HepG2 (cell line): ENCODE results near the gene HSPA1B. TPM values are rescaled to one million over a fixed set of nuclear protein-coding genes. Genes with fewer than 3 reads are reported as not detected.
"Not testable (repeated sequence)": the region's sequence is repeated elsewhere in the genome, so short reads cannot be mapped to it uniquely, and the experiment has no call there.

Experiments used
- FOXK1 ChIP-seq: sonication (generic); formaldehyde crosslinking; IDR thresholded peaks from 2 replicates; pipeline ENCODE4 v1.4.0; 2020; ENCODE audit warnings: low read depth, missing genetic modification reagents, borderline replicate concordance
- FOXK2 ChIP-seq: fragments of 450-650 bp; IDR thresholded peaks from 2 replicates; pipeline ENCODE4 v1.6.1; 2016
- FOXO1 ChIP-seq: sonication (generic); formaldehyde crosslinking; IDR thresholded peaks from 2 replicates; pipeline ENCODE4 v1.4.0; 2020; ENCODE audit warnings: missing genetic modification reagents
- FOXP1 ChIP-seq, 2 experiments: fragments of 450-650 bp in 1 of 2; IDR thresholded peaks; 2 replicates each; pipeline ENCODE4 v1.6.1; 2017 to 2018; ENCODE audit warnings: antibody characterized with exemption in 1 of 2
- KDM2A ChIP-seq: sonication (generic); formaldehyde crosslinking; IDR thresholded peaks from 2 replicates; pipeline ENCODE4 v1.4.0; 2020; ENCODE audit warnings: low read depth, missing genetic modification reagents, borderline replicate concordance
- RAD21 ChIP-seq: fragments of 450-650 bp; formaldehyde crosslinking; IDR thresholded peaks from 2 replicates; pipeline ENCODE4 v1.5.0; 2020; ENCODE audit warnings: mild to moderate bottlenecking
- RXRA ChIP-seq: sonication (generic); formaldehyde crosslinking; IDR thresholded peaks from 2 replicates; pipeline ENCODE4 v1.5.1; 2020; ENCODE audit warnings: missing genetic modification reagents
- SAP130 ChIP-seq: IDR thresholded peaks from 2 replicates; pipeline ENCODE4 v1.6.1; 2016; ENCODE audit warnings: low read depth
- SOX13 ChIP-seq, 3 experiments: fragments of 450-650 bp in 1 of 3; sonication (generic) in 1 of 3; formaldehyde crosslinking in 1 of 3; IDR thresholded peaks in 2 of 3; conservative IDR thresholded peaks in 1 of 3; 2 replicates each; pipeline versions ENCODE4 v1.5.0 to v1.6.1; 2016 to 2020; ENCODE audit warnings: antibody characterized with exemption in 1 of 3, mild to moderate bottlenecking in 1 of 3, missing compliant biosample characterization in 1 of 3, missing genetic modification reagents in 1 of 3, moderate library complexity in 1 of 3
- TARDBP ChIP-seq: sonication (generic); formaldehyde crosslinking; IDR thresholded peaks from 2 replicates; pipeline ENCODE4 v1.8.0; 2022; ENCODE audit warnings: mild to moderate bottlenecking, missing genetic modification reagents
- TFAP4 ChIP-seq: sonication (generic); IDR thresholded peaks from 2 replicates; pipeline ENCODE4 v1.6.1; 2016; ENCODE audit warnings: low read depth, borderline replicate concordance
- YEATS2 ChIP-seq: sonication (generic); formaldehyde crosslinking; IDR thresholded peaks from 2 replicates; pipeline ENCODE4 v1.4.0; 2020; ENCODE audit warnings: missing genetic modification reagents, borderline replicate concordance
- ZFX ChIP-seq: sonication (generic); formaldehyde crosslinking; IDR thresholded peaks from 2 replicates; pipeline ENCODE4 v1.4.0; 2020; ENCODE audit warnings: mild to moderate bottlenecking, low read depth, missing genetic modification reagents, moderate library complexity
- ZNF138 ChIP-seq: sonication (generic); formaldehyde crosslinking; IDR thresholded peaks from 2 replicates; pipeline ENCODE4 v1.5.0; 2020; ENCODE audit warnings: mild to moderate bottlenecking, low read depth, missing genetic modification reagents
- ZNF335 ChIP-seq: sonication (generic); formaldehyde crosslinking; IDR thresholded peaks from 2 replicates; pipeline ENCODE4 v1.4.0; 2020; ENCODE audit warnings: missing genetic modification reagents
- ZNF460 ChIP-seq: sonication (generic); formaldehyde crosslinking; IDR thresholded peaks from 2 replicates; pipeline ENCODE4 v1.5.1; 2020; ENCODE audit warnings: missing genetic modification reagents, mild to moderate bottlenecking, borderline replicate concordance
- ZNF556 ChIP-seq: sonication (generic); formaldehyde crosslinking; IDR thresholded peaks from 2 replicates; pipeline ENCODE4 v1.4.0; 2020; ENCODE audit warnings: mild to moderate bottlenecking, missing genetic modification reagents, borderline replicate concordance
- ZNF563 ChIP-seq: sonication (generic); formaldehyde crosslinking; IDR thresholded peaks from 2 replicates; pipeline ENCODE4 v1.8.0; 2022; ENCODE audit warnings: mild to moderate bottlenecking, moderate library complexity, missing genetic modification reagents
- ZNF580 ChIP-seq: IDR thresholded peaks from 2 replicates; pipeline ENCODE4 v1.6.1; 2016; ENCODE audit warnings: low read depth, borderline replicate concordance
- ZNF782 ChIP-seq: sonication (generic); formaldehyde crosslinking; IDR thresholded peaks from 2 replicates; pipeline ENCODE4 v1.4.0; 2020; ENCODE audit warnings: missing genetic modification reagents, mild to moderate bottlenecking, borderline replicate concordance
- polyA plus RNA-seq, 8 experiments: library from polyadenylated mRNA; depleted of rRNA in 3 of 8; stranded (reverse) in 7 of 8; unstranded in 1 of 8; fragments of >200 nt; fragmentation: Illumina TruSeq in 4 of 8; extraction: Trizol in 4 of 8; gene quantifications; 2 replicates each; pipeline versions ENCODE4 v1.2.1 to v1.2.3, GENCODE V29; 2011 to 2016; ENCODE audit warnings: low read depth in 4 of 8, missing spikeins in 1 of 8, mixed read lengths in 1 of 8; ENCODE audit not compliant: insufficient read depth in 1 of 8
- total RNA-seq, 5 experiments: library from RNA; depleted of rRNA; stranded (reverse); fragments of >200 nt; fragmentation: Illumina TruSeq; extraction: Trizol; gene quantifications; 2 replicates each; pipeline ENCODE4 v1.2.3, GENCODE V29; 2016; ENCODE audit warnings: low read depth in 1 of 5
- TF ChIP-seq, protein P1 (sequence below): sonication (generic); formaldehyde crosslinking; IDR thresholded peaks from 2 replicates; pipeline ENCODE4 v1.8.1; 2023; ENCODE audit warnings: mild to moderate bottlenecking, moderate library complexity, missing genetic modification reagents
- TF ChIP-seq, protein P2 (sequence below): sonication (generic); formaldehyde crosslinking; IDR thresholded peaks from 2 replicates; pipeline ENCODE4 v1.4.0; 2020; ENCODE audit warnings: missing genetic modification reagents

HSPA1B gene
- total and polyA plus RNA-seq, 2 of the 13 experiments (the other 11 are each of a cell fraction or from before 2014, with no cell fraction given), result 26.0 to 186 TPM

DNA sequence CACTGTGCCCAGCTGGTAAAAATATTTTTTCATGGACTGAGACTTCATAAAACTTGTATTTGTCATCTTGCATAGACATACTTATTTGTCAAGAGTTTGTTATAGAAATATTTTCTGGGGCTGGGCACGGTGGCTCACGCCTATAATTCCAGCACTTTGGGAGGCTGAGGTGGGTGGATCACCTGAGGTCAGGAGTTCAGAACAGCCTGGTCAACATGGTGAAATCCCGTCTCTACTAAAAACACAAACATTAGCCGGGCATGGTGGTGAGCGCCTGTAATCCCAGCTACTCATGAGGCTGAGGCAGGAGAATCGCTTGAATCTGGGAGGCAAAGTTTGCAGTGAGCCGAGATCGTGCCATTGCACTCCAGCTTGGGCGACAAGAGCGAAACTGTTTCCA is 18.9 kb upstream of the HSPA1B start (continued):
- TF ChIP-seq ZNF782 (CRISPR knock-in tag) (peak; percentile 71; the same call in 1 of the 2 replicates), ZFX (CRISPR knock-in tag) (peak; percentile 25; the same call in 1 of the 2 replicates), FOXO1 (CRISPR knock-in tag) (peak; percentile 51; the same call in 1 of the 2 replicates), KDM2A (0 out of 2 replicates have a peak, but pooled peaks have one; percentile 30), FOXK1 (CRISPR knock-in tag) (peak; percentile 51; the same call in 1 of the 2 replicates), SOX13 (CRISPR knock-in tag; conservative IDR thresholded peaks at IDR 0.05 in 1 of 2, IDR thresholded peaks at IDR 0.05 in 1 of 2) (peak in 1 of 2 experiments; percentile 27; a peak in 1 of 4 replicates), FOXP1 (CRISPR knock-in tag; IDR thresholded peaks at IDR 0.05) (peak; percentile 52; the same call in 1 of the 2 replicates), ZNF580 (CRISPR knock-in tag) (0 out of 2 replicates have a peak, but pooled peaks have one; percentile 34), ZNF563 (CRISPR knock-in tag) (peak; percentile 57; the same call in 1 of the 2 replicates), SAP130 (CRISPR knock-in tag) (peak; percentile 77), ZNF556 (peak; percentile 65; the same call in 1 of the 2 replicates), ZNF335 (peak; percentile 80; the same call in 1 of the 2 replicates), YEATS2 (CRISPR knock-in tag) (0 out of 2 replicates have a peak, but pooled peaks have one; percentile 13), ZNF138 (CRISPR knock-in tag) (0 out of 2 replicates have a peak, but pooled peaks have one; percentile 29), FOXK2 (peak; percentile 49; the same call in 1 of the 2 replicates), TARDBP (peak; percentile 31; the same call in 1 of the 2 replicates), RAD21 (CRISPR knock-in tag) (0 out of 2 replicates have a peak, but pooled peaks have one; percentile 34), RXRA (peak; percentile 90), TFAP4 (peak; percentile 39; the same call in 1 of the 2 replicates), ZNF460 (peak; percentile 71; the same call in 1 of the 2 replicates)
- TF ChIP-seq, protein P1, sequence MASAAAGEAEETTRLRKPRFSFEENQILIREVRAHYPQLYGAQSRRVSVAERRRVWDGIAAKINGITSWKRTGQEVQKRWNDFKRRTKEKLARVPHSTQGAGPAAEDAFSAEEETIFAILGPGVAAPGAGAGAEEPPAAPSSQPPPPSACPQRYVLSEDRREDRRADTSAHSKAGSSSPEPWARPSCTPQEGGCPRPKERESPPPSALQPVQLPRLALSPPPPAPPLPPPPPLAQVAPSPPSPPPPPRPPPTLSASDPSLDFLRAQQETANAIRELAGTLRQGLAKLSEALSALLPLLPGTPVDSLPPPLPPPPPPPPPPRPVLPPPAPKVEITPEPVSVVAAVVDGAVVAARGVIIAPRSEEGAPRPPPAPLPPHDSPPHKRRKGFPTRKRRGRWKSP (CRISPR knock-in tag), result 0 out of 2 replicates have a peak, but pooled peaks have one; percentile 21
- TF ChIP-seq, protein P2, sequence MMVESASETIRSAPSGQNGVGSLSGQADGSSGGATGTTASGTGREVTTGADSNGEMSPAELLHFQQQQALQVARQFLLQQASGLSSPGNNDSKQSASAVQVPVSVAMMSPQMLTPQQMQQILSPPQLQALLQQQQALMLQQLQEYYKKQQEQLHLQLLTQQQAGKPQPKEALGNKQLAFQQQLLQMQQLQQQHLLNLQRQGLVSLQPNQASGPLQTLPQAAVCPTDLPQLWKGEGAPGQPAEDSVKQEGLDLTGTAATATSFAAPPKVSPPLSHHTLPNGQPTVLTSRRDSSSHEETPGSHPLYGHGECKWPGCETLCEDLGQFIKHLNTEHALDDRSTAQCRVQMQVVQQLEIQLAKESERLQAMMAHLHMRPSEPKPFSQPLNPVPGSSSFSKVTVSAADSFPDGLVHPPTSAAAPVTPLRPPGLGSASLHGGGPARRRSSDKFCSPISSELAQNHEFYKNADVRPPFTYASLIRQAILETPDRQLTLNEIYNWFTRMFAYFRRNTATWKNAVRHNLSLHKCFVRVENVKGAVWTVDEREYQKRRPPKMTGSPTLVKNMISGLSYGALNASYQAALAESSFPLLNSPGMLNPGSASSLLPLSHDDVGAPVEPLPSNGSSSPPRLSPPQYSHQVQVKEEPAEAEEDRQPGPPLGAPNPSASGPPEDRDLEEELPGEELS (CRISPR knock-in tag), result peak; percentile 52; the same call in 1 of the 2 replicates
- not testable (repeated sequence) for TF ChIP-seq SOX13, FOXP1 (IDR thresholded peaks at IDR 0.05)
